ENCODE results near the gene POLG.

DNA sequence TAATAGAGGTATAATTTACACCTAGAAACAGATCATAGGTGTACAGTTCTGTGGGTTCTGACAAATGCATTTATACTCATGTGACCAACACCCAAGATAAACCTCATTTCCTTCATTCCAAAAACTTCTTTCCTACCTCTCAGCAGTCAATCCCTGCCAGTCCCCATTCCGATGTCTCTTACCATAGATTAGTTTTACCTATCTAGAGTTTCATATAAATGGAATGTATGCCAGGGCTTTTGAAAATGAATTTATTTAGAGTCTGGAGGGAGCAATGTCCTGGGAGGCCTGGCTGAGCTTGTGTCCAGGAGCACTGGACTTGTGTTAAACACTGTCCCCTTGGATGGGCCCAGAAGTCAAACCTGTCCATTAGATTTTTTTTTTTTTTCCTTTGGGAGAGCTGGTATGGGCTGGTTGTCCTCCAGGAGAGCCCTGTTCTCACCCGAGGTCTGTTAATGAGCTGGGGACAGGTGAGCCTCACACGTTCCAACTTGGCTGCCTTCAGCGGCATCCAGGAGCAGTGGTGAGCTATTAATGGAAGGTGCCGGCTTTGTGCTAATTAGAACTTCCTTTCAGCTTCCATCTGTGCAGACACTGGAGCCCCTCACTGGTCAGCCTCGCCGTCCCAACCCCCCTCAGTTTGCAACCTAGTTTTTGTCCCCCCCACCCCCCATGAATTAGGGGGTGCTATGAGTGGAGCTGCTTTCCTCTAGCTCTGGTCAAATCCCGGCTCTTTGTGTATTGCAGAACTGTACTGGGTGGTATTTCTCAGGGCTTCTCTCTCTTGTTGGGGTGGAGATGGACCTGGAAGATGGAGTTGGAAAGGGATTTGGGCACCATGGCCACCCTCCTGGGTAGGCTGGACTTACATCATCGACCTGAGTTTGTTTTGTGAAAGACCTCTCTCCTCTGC lies 40.7 kb upstream of the POLG start:
- TF ChIP-seq POLR2A (IDR thresholded peaks at IDR 0.05) (no peak), CTCF (IDR thresholded peaks at IDR 0.05) (no peak)

Data from Peyer's patch (tissue), 4 donors.